Measurements from ENCODE around the gene PIK3IP1. TPM values are rescaled to one million over a fixed set of nuclear protein-coding genes. Genes with fewer than 3 reads are reported as not detected.

Gene PIK3IP1
- total RNA-seq, 1 experiment from 2014 or later: 0.87 TPM

GRCh38 chr22:31305194-31305593, 12.9 kb upstream of the PIK3IP1 start:
- H3K79me1 ChIP-seq (ENCODE audit: insufficient read depth, low read depth, low read length, poor library complexity, severe bottlenecking): no peaks in the 10 kb centered on the region
- H3K79me2 ChIP-seq (ENCODE audit: insufficient read depth, low read length): no peaks in the 10 kb centered on the region
- Mint-ChIP-seq H3K36me3 (ENCODE audit: insufficient read depth in 1 of 3, low read depth in 3 of 3) (no peaks in the 10 kb centered on the region), H3K4me3 (no peak overlapping the region), H3K4me1 (no peaks in the 10 kb centered on the region; a peak in 1 of 4 replicates), H3K27ac (no peak overlapping the region), H3K9me3 (no peaks in the 10 kb centered on the region), H3K27me3 (ENCODE audit: low read depth) (no peaks in the 10 kb centered on the region; the same call in 1 of the 2 replicates)
- H3K23me2 ChIP-seq (ENCODE audit: insufficient read length, low read depth, low read length, poor library complexity, severe bottlenecking): no peaks in the 10 kb centered on the region
- no peak overlapping the region for H3K4ac ChIP-seq (ENCODE audit: low read depth, low read length)
- no peaks in the 10 kb centered on the region for H3K4me1 ChIP-seq (ENCODE audit: insufficient read depth, low read length)
- H2AFZ ChIP-seq (ENCODE audit: low read length): no peak overlapping the region
- no peak overlapping the region for H3K9ac ChIP-seq (ENCODE audit: extremely low read depth, insufficient read length, low read length)
- H3K56ac ChIP-seq (ENCODE audit: insufficient read length, low read depth, low read length): no peak overlapping the region
- WGBS (ENCODE audit: extremely low coverage, insufficient read length, low lambda C conversion rate): no CpG with 5 or more reads among the region's 3 CpGs
- H2BK15ac ChIP-seq (ENCODE audit: low read depth, low read length): no peak overlapping the region
- no peak overlapping the region for H4K91ac ChIP-seq (ENCODE audit: insufficient read length, low read depth, low read length)
- H2BK5ac ChIP-seq (ENCODE audit: insufficient read length, low read length): no peak overlapping the region
- H4K5ac ChIP-seq (ENCODE audit: insufficient read length, low read depth, low read length): no peak overlapping the region
- no peaks in the 10 kb centered on the region for H4K20me1 ChIP-seq (ENCODE audit: control insufficient read depth, insufficient read depth, insufficient read length)
- no peaks in the 10 kb centered on the region for H3K27me3 ChIP-seq (ENCODE audit: insufficient read depth, low read length)
- H3K9me3 ChIP-seq (ENCODE audit: control insufficient read depth, low read depth, low read length): no peaks in the 10 kb centered on the region
- no peak overlapping the region for H3K4me2 ChIP-seq (ENCODE audit: insufficient read depth, insufficient read length, low read length)
- H2AK5ac ChIP-seq (ENCODE audit: insufficient read length, low read length): no peak overlapping the region
- no peak overlapping the region for H3T11ph ChIP-seq (ENCODE audit: low read length)
- no peak for DNase-seq
- no peak overlapping the region for H4K8ac ChIP-seq (replicated peaks; ENCODE audit: insufficient read length, low read depth, low read length)
- no peak overlapping the region for H2BK12ac ChIP-seq (ENCODE audit: insufficient read length, low read depth, low read length)
- H2BK20ac ChIP-seq (ENCODE audit: low read depth, low read length, poor library complexity, severe bottlenecking): no peak overlapping the region
- H2BK120ac ChIP-seq (ENCODE audit: low read depth, low read length, poor library complexity, severe bottlenecking): no peak overlapping the region
- H3K23ac ChIP-seq (ENCODE audit: insufficient read length, low read depth, low read length): no peak overlapping the region
- no peak overlapping the region for H3K18ac ChIP-seq (ENCODE audit: insufficient read length, low read depth, low read length)
- no peak for TF ChIP-seq CTCF (conservative IDR thresholded peaks at IDR 0.05)
- no peak overlapping the region for H3K14ac ChIP-seq (ENCODE audit: insufficient read depth, low read length)
- H3K27ac ChIP-seq (ENCODE audit: insufficient read length, low read depth, low read length): no peak overlapping the region
